Astrocyte of the spinal cord (primary cell): Measurements from ENCODE around the gene IRX3.
"Not testable (repeated sequence)": the region's sequence is repeated elsewhere in the genome, so short reads cannot be mapped to it uniquely, and the experiment has no call there.

Experiments used
- DNase-seq: peaks from one replicate; pipeline ENCODE4 v3.0.0; 2011; ENCODE audit warnings: low read depth, low spot score
- H3K4me3 ChIP-seq: 2 replicates; pipeline ENCODE4 v1.5.1; 2011; ENCODE audit warnings: low read depth, mild to moderate bottlenecking, low read length, moderate library complexity
- CTCF ChIP-seq: IDR thresholded peaks from 2 replicates; pipeline ENCODE4 v1.5.1; 2012; ENCODE audit warnings: low read depth, mild to moderate bottlenecking, low read length, inconsistent platforms
- in situ Hi-C: cut with HindIII; loops from 2 replicates; pipeline ENCODE4 v1.10.0; 2017; ENCODE audit warnings: low sequenced_read_pairs

IRX3 gene

GRCh38 chr16:54268340-54268739, 18.2 kb downstream of the IRX3 start:
- in situ Hi-C loops = no loop called here

GRCh38 chr16:54266363-54266955, 20.1 kb downstream of the IRX3 start:
- in situ Hi-C loops = no loop called here
- DNase-seq = no peak
- no peak for TF ChIP-seq CTCF
- H3K4me3 ChIP-seq = no peak overlapping the region

More at GRCh38 chr16:54268340-54268739, 18.2 kb downstream of the IRX3 start:
- DNase-seq = no peak
- no peak overlapping the region for H3K4me3 ChIP-seq
- no peak for TF ChIP-seq CTCF

GRCh38 chr16:54265575-54266107, 20.9 kb downstream of the IRX3 start:
- DNase-seq = no peak
- TF ChIP-seq CTCF = no peak
- no peak overlapping the region for H3K4me3 ChIP-seq
- in situ Hi-C loops = no loop called here

GRCh38 chr16:54253118-54253517, 33.5 kb downstream of the IRX3 start:
- no peak for TF ChIP-seq CTCF
- no peak overlapping the region for H3K4me3 ChIP-seq
- no peak for DNase-seq
- in situ Hi-C loops = no loop called here

- no peak overlapping the region for H3K4me3 ChIP-seq
- no peak for TF ChIP-seq CTCF
- DNase-seq = no peak
- in situ Hi-C loops = no loop called here
Observed at GRCh38 chr16:54248863-54249710, 37.5 kb downstream of the IRX3 start.

- DNase-seq, in situ Hi-C loops, H3K4me3 ChIP-seq: not testable (repeated sequence)
Observed at GRCh38 chr16:54247705-54248104, 38.9 kb downstream of the IRX3 start.

- no peak overlapping the region for H3K4me3 ChIP-seq
- DNase-seq = no peak
- in situ Hi-C loops = no loop called here
- TF ChIP-seq CTCF = no peak
Observed at GRCh38 chr16:54246454-54246821, 40.1 kb downstream of the IRX3 start.
